HG03066 (cell line): ENCODE results near the gene SEL1L3.

Experiments
- ATAC-seq: cut with Tn5 transposase; IDR thresholded peaks from one replicate; pipeline ENCODE4 v1.9.1; 2021; ENCODE audit warnings: low read depth; ENCODE audit not compliant: unreplicated experiment

The SEL1L3 gene

GRCh38 chr4:25857403-25857802 lies 5.4 kb downstream of the SEL1L3 start:
- no peak for ATAC-seq

DNA sequence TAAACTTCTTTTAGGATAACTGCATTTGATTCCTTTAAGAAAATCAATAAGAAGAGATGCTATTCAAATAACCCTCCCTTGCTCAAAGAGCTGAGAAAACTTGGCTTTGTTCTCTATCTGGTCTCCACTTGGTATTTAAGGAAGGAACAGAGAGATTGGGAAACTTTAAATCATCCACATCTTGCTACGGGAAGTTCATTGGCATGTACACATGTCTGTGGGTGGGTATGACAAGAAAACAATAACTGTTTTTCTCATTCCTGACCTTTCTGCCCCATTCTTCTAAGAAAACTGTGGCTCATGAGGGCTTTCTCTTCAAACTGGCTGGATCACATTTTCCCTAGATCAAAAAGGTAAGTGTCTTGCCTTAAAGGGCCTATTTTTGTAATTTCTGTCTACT lies 6.0 kb downstream of the SEL1L3 start:
- ATAC-seq, result no peak

DNA sequence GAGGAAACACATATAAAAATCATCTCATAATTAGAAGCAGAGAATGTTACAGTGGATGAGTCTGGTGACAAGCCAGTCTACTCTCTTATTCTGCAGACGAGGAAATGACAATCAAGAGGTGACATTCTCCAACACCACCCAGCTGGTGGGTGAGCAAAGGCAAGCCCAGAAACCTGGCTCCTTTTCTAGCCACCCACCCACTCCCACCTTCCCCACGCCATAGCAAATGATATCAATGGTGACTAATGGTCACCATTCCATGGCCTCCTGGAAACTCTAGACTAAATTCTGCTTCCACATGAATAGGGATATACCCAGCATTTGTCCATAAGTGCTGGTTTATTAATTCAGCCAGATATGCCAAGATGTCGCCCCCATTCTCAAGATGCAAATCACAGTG lies 10.7 kb downstream of the SEL1L3 start:
- ATAC-seq, result no peak

- no peak for ATAC-seq
Measured at GRCh38 chr4:25847329-25847728, 15.5 kb downstream of the SEL1L3 start.

DNA sequence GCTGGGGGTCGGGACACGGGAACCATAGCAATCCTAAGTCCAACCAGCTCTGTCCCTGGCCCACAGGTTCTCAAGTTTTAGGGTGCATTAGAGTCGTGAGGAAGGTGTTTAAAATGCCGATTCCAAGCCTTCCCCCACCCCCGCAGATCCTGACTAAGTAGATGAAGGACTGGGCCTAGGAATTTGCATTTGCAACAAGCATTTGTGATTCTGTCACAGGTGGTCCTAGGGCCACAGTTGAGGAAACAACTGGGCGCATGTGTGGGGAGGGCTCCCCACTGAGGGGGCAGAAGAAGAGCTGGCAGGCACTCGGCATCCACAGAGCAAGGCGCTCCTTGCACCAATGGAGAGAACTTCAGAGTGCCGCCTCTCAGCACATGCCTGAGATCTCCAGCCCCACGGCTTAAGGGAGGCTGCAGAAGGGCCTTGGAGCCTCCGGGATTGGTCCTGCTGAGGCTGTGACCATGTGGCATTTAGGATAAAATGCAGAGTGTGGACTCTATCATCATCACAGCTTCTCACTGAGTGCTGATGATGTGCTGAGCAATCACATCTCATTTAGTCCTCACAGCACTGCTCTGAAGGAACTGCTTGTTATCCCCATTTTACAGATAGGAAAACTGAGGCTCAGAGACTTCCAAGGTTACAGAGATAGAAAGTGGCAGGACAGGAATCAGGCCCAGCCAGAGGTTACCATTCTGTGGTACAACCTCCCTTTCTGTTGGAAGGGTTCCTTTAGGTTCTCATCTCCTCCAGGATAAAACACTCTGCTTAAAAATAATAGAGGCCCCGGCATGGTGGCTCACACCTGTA lies 16.7 kb downstream of the SEL1L3 start:
- ATAC-seq, result no peak

GRCh38 chr4:25844961-25845712 lies 17.7 kb downstream of the SEL1L3 start:
- no peak for ATAC-seq

DNA sequence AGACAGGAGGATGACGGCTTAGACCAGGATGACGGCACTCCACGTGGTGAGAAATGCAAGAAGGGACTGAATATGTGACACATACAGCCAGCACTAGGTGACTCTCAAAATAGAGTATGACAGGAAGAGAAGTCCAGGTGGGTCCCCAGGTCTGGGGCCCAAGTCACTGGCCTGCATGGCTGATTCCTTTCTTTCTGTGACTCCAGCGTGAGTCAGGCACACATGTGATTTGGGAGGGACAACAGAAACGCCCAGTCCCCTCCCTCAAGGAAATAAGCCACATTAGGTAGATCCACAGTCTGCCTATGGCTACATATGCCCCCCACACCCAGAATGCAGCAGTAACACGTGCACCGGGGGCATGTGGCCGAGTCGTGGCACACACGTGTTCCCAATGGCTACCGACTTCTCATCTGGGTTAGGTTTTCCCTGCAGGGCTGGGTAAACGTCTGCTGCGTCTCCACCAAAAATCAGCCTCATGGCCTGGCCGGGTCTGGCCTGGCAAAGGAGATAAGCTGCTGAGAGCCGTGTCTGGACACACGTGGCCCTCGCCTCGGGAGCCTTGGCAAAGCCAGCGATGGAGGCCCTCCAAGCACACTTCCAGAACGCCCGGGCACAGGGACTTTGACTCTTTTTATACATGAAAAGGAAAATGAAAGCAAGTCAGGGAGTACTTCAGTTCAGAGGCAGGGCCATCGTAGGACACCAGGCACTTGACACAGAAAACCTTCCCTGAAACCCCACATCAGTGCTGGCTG lies 19.3 kb downstream of the SEL1L3 start:
- no peak for ATAC-seq

DNA sequence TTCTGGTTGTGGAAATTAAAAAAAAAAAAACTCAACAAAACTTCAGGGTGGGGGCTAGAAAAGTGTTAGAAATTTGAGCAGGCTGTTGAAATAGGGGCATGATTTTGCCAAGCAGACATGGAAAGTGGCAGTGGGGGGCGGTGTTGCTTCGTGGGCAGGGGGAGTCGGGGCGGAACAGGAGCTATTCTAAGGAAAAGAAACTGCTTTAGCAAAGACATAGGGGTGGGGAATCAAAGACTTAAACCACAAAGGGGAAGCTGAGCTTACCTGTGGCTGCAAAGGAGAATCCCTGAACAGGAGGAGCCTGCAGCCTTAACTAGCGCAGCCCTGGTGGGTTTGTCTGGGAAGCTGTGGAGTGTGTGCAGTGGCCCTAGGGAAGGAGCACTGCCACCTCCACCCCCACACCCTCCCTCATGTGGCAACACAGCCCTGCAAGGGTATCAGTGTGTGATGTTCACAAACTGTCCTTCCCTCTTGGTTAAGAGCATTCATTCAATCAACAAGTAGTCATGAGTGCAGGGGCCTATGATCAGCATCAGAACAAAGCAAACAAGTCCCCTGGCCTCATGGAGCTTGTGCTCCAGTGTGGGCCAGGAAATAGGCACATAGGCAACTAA lies 20.5 kb downstream of the SEL1L3 start:
- peak; percentile 65 for ATAC-seq

GRCh38 chr4:25839687-25840086 lies 23.1 kb downstream of the SEL1L3 start:
- ATAC-seq, result no peak

DNA sequence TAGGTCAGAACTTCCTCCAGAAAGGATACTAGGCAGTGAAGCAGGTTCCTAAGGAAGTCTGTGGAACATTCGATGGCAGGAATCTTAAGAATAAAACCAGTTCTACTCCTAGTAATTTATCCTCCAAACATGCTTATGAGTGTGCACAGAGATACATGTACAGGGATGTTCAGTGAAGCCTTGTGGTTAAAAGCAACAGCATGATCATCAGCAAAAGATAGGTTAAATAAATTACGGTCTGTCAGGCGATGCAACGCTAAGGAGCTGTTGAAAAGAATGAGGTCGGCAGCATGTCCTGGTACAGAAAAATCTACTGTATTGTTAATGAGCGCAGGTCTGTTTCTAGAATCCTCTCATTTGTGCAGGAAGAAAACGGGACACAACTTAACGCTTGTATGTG lies 23.6 kb downstream of the SEL1L3 start:
- ATAC-seq, result no peak

DNA sequence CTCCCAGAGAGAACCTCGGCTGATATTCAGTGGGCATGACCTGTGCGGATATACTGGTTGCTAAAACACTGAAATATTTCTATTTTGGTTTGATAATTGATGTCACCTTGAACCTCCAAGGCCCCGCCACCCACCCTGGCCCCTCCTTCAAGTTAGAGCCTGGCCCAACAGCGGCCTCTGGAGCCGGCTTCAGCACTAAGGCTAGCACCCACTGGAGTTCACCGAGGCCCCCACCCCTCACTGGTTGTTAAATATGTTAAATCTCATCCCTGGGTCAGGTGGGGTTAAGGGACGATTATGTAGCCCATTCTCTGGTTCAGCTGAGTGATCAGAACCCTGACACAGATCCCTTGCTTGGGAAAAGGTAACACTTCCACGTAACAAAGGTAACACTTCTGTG lies 24.3 kb downstream of the SEL1L3 start:
- no peak for ATAC-seq

GRCh38 chr4:25837107-25837506 lies 25.7 kb downstream of the SEL1L3 start:
- no peak for ATAC-seq

DNA sequence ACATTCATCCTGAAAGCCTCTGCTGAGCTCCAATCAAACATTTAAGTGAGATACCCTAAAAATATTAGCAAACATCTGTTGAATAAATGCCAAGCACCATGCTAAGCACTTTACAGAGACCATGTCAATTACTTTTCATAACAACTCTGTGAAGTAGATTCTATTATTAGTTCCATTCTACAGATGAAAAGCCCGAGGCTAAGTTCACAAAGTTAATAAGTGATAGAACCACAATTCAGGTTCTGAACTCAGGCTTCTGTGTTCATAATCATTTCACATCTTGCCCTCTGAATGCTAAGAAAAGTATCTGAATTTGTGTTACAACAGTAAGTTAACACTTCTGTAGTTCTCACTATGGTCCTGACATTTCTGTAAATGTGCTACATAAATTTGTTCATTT lies 27.4 kb downstream of the SEL1L3 start:
- no peak for ATAC-seq

DNA sequence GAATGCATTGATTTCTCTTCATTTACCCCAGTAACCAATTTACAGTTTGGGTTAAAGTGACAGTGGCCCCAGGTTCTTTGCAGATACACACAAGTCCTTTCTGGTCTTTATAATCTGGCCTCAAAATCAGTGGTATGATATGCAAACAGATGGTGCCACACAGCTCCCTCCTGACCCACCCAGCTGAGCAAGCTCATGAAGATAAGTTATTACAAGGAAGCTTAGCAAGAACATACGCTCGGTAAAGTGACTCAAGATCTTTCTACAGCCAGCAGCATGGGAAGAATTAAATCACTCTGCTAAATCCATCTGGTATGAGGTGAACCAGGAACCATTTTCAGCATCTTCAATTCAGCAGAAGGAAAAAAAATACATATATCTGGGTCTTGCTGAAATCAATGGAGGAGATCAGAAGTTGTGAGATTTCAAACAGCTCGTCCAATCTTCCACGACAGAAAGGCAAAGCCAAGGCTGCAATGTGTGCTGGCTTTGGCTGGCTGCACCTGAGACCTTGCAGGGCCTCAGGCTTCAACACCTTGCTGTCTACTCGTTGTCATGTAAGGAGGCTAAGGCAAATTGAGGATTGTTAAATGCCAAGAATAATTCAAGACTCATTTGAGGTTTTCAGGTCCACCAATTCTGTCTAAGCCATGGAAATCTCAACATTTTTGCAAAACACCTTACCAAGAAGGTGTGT lies 28.2 kb downstream of the SEL1L3 start:
- ATAC-seq, result no peak

GRCh38 chr4:25830548-25830947 lies 32.2 kb downstream of the SEL1L3 start:
- no peak for ATAC-seq

GRCh38 chr4:25827897-25828296 lies 34.9 kb downstream of the SEL1L3 start:
- no peak for ATAC-seq

- ATAC-seq, result no peak
Measured at GRCh38 chr4:25827373-25827772, 35.4 kb downstream of the SEL1L3 start.

GRCh38 chr4:25826074-25826752 lies 36.6 kb downstream of the SEL1L3 start:
- ATAC-seq, result no peak

DNA sequence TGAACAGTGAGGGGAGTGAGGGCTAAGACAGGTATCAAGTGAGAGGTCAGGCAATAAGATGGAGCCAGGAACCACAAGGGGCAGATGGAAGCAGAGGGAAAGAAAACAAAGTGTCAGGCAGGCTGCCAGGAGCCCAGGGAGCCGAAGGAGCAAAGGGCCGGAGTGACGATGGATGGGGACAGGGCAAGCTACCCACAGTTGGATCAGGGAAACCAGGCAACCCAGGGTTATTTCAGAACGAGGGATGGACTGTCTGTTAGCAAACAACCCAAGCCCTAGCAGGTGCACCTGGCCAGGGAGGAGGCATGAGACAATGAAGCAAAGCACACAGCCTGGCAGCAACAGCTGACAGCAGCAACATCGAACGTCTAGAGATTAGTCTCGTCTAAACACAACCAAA lies 39.2 kb downstream of the SEL1L3 start:
- ATAC-seq, result no peak

GRCh38 chr4:25821899-25822298 lies 40.9 kb downstream of the SEL1L3 start:
- no peak for ATAC-seq
